ENCODE results near the gene IL17B.

The IL17B gene

DNA sequence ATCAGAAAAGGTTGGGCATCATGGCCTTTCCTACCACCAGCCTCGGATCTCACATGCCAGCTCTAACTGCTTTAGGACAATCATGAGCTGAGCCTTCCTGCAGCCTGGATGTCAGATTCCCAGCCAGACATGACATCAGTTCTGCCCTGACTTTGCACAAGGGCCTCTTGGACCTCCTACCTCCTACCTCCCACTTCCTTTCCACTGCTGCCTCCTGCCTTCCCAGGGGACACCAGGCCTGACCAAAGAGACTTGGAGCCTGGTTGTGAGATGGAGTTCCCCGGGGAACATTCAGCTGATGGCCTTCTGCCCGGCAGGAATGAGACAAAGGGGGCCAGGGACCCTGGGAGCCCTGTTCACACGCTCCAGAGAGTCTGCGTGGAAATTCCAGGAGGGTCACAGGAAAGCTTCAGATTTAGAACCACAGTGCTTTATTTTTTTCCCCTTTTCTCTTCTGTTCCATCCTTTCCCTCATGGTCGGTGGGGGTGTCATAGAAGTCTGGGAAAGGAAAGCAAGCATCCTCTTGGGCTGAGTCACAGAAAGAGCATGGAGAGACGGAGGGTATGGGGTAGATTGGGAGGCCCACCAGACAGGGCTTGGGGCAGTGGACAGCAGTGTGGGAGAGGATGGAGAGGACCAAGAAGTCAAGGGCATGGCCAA is 35.4 kb upstream of the IL17B start:
- no peak for DNase-seq

DNA sequence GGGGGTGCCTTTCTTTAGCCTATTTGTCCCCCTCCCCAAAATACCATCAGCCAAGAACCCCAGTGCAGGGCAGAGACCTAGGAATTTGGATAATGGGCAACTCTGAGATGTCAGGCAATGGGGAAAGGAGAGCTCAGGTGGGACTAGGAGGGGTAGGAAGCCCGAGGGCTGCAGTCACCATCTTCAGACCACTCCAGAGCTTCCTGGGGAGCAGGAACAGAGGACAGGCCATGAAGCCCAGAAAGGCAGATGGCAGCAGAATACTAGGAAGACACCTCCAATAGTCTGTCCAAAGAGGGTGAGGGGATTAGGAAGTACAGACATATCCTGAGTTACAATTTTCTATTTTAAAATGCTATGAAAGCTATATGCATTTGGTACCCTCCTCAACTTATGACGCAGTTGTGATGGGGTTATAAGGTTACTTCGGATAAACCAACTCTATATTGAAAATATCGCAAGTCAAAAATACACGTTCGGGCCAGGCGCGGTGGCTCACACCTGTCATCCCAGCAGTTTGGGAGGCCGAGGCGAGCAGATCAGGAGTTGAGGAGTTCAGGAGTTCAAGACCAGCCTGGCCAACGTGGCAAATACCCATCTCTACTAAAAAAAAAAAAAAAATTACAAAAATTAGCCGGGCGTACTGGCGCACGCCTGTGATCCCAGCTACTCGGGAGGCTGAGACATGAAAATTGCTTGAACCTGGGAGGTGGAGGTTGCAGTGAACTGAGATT is 34.6 kb upstream of the IL17B start:
- DNase-seq, result no peak

DNA sequence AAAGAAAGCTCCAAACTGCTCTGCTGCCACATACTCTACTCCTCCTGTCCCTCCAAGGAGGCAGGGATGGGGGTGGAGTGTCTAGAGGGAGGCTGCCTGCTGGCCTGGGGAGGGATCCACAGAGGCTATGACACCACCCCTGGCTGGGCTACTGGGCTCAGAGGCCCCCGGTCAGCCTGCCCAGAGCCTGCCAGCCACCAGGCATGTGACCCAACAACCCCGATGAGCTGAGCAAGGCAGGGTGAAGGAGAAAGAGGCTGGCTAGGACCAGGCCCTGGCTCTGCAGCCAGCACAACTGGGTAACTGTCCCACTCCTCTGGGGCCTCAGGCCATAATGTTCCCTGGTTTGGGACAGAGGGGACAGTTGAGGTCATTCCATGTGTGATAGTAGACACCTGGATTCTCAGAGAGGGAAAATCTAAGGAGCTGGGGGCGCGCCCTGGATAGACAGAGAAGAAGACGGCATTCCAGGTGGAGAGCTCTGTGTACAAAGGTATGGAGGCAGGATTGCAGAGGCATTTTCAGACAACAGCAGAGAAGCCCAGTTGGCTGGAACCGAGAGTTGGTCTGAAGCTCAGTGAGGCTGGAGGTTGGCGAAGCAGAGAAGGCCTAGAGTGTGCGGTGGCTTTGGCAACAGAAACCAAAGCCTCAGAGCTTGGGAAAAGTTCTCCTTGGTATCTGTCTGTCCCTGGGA is 33.8 kb upstream of the IL17B start:
- DNase-seq, result no peak

DNA sequence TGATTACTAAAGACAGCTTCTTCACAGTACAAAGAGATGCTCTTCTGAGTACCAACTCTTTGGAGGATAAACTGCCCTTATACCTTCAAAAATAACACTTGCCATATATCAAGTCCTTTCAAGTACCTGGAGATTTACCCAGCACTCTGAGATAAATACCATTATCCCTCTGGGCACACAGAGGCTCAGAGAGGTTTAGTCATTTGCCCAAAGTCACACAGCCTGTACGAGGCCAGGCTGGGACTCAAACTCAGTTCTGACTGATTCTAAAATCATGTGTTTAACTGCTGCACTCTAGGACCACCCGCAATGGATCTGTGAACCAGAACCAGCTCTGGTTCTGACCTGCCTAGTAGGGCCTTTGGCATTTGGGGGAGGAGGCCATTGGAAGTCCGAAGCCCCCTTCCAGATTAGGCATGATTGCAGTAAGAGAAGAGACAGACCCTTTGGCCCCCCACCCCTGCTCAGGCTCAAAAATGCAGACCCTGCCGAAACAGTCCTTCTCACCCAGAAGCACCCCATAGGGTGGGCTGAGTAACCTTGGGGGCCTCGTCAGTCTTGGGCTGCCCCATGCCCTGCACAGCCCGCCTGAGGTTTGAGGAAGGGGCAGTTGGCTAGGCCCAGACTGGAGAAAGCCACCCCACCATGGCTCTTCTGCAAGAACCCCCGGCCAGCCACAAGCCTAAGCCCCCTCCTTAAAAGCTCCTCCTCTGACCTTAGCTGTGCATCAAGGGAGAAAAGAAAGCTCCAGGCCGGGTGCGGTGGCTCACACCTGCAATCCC is 32.8 kb upstream of the IL17B start:
- no peak for DNase-seq

DNA sequence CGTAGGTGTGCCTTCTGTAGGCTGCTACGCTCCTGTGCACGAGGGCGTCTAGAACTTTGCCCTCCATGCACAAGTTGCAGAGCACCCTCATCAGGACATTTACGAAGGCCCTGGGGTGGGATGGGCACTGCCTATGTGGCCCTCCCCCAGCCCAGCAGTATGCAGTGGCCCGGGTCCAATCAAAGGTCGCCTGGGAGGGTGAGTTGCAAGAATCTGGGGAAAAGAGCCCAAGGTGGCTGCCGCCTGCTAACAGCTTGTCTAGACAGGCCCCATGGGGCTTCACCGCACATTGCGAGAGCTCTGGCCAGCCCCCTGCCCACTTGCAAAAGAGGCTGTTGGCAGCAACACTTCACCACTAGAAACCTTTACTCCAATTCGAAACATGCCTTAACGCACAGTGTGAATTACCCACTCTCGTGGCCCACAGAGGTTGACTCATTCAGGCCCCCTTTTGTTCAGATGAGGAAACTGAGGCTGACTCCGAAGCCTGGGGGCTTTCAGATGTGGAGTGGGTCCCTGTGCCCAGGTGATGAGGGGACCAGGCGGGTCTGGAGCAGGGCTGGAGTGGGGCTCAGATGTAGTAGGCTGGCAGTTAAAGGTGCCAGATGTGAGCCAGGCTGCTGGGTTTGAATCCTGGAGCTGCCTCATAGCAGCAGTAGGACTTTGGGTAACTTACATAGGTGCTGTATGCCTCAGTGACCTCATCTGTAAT is 31.8 kb upstream of the IL17B start:
- DNase-seq, result no peak

DNA sequence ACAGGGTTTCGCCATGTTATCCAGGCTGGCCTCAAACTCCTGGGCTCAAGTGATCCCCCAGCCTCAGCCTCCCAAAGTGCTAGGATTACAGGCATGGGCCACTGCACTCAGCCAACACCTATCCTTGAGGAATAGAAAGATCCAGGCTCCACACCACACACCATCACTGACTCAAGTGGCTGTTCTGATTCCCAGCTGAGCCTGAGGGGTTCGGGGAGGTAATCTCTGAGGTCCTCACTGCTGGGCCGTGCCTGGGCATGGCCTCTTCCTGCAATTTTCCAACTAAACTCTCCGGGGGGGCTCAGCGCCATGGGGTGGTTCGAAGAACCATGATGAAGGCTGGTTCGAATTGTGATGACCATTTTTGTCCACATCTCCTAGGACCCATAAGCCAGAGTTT is 31.0 kb upstream of the IL17B start:
- no peak for DNase-seq

DNA sequence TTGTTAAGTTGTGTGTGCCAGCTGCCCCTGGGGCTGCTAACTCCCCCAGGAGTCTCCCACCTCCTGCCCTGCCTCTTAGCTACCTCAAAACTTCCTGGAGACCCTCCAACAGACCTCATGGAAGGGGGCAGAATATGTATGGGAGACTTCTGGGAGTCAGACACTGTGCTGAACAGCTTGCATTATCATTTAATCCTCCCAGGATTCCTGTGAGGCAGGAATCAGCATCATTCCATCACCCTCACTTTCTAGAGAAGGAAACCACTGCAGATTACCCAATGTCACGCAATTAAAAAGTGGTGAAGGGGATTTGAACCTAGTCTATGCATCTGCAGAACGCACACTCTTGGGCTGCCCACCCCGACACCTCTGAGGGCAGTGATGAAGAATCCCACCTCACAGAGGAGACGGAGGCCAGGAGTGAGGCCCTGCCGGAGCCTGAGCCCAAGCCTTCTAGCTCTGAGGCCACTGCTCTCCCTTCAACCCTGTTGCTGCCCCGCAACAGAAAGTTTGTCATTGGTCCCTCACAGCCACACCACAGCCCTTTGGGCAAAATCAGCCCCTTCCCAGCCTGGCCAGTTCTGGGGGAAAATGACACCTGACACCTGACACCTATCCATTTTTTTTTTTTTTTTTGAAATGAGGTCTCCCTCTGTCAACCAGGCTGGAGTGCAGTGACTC is 30.3 kb upstream of the IL17B start:
- no peak for DNase-seq

DNA sequence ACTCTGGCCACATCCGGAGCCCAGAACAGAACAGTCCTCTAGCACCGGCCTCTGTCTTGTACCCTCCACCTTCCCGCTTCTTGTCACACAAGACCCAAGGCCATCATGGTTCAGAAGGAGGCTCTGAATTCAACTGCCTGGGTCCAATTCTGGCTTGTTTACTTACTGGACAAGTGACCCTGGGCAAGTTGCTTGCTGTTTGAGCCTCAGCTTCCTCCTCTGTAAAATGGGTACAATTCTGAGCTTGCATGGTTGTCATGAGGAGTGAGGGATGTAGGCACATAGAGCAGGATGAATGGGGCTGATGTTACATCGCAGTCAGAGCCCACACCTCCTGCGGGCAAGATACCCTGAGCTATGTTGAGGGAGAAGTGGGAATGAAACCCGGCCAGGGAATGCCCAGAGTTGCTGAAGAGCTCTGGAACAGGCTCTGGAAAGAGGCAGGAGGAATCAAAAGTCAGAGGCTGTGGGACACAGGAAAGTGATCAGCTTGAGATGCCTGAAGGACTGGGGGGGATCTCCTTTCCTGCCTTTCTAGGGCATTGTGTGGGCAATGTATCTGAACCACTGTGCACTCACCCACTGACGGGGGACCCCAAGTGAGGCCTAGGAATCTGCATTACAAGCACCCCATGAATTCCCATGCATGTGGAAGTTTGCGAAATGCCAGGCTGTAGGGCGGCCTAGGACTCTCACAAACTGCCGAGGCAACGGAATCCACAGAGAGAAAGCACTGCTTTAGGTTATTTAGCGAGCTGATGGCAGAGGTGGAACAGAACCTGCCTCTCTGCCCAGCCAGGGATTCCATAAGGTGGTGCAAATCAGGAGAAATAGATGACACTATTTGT is 29.4 kb upstream of the IL17B start:
- DNase-seq, result no peak

DNA sequence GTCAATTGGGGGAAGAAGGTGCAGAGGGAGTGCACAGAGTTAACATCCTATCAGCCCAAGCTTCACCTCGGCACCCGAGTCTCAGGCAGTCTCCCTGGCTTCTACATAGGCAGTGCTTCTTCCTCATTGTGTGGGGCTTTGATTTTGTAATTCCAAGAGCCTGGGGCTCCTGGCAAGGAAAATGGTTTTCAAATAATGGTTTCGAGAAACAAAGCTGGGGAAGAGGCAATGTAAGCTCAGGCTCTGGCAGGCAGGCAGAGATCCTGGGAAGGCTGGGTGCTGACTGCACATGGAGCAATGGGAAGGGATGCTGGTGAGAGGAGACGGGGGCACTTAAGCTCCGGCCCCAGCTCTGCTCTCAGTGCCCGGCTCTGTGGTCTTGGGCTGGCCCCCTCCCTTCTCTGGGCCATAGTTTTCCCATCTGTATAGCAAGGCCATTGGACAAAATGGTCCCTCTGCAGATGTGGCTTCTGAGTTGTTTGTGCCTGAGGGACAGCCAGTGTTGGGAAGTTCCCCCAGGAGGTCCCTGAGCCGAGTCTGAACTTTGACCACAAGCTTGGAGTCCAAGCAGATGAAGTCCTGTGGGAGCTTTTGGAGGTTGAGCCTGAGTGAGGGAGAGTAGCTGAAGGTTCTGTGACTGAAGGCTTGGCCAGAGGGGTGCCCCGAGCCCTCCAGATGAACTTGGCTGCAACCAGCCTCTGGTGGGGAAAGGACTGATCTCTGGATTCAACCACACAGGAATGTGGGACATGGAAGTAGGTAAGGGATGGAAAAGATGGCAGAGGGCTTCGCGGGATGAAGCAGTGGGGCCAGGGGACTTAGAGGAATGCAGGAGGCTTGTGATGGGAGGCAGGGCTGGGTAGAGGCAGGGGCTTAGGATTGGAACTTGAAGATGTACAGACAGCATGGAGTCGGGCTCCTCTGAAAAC is 28.5 kb upstream of the IL17B start:
- no peak for DNase-seq

DNA sequence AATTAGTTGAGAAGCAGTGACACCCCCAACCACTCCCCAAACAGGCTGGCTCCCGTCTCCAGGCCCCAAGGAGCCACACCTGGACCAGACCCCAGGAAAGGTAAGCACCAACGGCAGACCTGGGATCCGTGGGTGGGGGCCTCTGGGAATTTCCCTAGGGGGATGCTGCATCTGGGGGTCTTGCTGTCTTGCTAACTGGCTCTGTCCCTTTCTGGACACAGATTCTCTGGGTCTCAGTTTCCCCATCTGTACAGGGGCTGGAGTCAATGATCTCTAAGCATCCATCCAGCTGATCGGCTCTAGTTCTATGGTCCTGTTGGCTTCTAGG is 27.9 kb upstream of the IL17B start:
- DNase-seq, result no peak

DNA sequence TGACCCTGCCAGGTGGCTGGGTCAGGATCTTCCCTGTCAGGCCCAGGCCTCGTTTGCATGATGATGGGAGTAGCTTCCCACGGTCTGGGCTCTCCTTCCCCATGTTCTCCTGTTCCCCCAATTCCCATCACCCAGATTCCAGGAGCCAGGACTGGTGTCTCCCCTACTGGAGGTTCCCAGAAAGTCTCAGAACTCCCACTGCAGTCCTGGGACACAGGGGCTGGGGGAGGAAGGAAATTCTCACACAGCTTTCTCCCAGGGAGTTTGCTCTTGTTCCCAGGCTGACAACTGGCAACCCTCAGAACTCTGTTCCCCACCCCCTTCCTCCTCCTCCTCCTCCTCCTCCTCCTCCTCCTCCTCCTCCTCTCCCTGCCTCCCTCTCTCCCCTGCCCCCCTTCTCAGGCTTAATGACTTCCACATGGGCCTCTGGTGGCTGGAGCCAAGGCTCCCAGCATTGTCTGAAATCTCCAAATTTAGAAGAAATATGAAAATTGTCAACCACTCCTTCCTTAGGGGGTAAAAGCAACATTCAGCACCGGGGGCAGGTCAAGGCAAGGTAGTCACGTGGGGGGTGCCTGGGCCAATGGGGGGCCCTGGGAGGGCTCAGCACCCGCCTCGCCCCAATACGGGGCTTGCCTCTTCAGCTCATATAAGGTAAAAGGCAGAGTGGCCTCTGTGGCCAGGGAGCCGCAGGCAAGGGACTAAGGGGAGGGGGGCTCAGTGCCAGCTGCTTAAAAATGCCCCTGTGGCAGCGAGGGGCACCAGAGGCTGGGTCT is 27.3 kb upstream of the IL17B start:
- no peak for DNase-seq

DNA sequence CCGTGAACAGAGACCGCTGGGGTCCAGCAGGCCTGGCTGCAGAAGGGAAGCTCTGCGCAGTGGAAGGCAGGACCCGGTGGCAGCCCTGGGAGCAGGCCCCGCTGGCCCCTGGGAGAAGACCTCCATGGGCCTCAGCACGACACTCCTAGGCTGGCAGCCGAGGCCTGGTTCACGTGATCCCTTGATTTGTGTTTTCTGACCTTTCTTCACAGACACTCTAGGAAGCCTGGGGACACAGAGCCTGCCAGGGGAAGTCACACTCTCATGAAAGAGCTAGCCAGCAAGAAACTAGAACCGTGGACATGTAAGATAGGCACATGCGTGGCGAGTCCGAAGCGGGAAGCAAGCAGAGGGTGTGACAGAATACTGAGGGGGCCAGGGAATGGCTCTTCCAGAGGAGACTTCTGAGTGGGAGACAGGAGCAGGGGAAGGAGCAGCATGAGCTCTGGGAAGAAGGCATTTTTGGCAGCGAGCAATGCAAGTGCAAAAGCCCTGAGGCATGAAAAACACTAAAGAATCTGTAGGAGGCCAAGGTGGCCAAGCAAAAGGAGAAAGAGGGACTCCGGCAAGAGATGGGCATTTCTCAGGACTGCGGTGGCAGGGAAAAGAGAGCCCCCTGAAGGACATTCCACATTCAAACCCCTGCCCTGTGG is 26.6 kb upstream of the IL17B start:
- no peak for DNase-seq

DNA sequence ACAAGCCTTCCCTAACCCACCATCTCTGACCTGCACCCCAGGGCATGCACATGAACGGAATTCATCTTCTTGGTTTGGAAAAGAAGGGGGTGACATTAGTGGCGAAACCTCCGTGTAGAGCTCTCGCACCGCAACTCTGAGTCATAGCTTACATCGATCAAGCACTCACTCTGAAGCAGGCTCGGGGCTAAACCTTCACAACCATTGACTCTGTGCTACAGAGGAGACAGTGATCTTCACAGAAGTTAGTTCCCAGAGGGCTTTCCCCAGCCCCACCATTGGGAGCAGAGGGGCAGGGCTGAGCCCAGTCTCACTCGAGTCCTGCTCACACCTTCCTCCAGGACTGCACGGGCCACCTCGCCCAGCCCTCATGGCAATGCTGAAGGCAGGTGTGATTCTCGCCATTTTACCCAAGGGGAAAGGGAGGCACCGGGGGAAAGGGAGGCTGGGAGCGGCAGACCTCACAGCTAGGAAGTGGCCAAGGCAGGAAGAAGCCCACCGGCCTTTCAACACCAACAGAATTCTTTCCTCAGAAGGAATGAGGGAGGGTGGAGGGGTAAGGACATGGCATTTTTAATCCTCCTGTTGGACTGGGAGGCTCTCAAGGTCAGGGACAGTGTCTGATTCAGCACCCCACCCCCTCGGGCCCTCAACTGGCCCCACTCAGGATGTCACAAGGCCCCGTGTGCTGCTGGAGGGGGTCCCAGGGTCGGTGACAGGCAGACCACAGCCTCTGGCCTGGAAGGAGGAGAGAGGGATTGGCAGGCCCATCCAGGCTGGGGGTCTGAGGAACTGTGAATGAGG is 25.9 kb upstream of the IL17B start:
- DNase-seq, result no peak

DNA sequence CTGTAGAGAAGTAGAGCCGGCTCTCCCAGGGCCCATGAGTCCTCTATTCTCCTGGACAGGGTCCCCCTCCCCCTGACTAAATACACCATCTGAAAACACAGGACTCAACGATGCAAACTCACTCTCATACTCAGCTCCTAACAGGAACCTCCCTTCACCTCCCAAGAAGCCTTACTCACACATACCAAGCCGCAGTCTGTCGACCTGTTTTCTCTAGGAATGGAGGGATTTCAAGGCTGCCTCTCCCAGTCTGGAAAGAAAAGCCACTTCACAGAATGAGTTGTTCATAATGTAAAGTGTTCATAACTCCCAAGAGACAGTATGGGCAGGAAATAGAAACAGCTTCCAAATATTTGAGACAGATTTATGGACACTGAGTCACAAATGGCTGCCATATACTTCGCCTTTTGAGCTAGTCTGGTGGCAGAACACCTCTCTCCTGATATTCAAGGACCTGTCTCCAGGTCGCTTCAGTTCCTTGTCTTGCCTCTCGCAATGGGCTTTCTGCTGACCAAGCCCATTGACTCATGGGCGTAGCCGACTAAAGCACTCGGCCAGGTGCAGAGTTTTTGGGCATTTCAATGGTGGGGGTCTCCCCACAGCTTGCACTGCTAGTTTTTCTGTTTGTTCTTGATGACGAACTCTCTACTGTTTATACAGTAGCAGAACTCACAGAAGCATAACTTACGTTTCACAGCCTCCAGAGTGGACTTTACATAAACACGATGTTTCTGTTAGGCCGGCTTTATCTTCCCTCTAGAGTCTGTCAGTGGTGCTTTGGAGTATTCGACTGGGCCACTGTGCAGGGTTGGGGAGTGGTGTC is 25.0 kb upstream of the IL17B start:
- DNase-seq, result no peak

DNA sequence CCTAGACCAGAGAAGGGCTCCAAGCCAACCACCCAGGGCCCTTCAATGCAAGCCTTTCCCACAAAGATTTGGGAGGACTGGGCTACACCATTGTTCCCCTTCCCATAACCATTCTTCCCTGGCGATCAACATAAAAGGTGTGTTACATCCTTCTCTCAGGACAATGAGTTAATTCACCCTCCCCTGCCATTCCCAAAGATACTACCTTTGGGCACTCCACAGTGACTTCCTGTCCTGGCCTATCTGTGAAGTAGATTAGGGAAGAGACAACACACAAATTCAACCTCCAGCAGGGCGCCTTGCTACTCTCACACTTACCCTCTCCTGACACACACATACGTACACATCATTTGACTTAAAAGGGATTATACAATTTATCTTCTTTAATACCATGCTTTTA is 23.2 kb upstream of the IL17B start:
- DNase-seq, result no peak

DNA sequence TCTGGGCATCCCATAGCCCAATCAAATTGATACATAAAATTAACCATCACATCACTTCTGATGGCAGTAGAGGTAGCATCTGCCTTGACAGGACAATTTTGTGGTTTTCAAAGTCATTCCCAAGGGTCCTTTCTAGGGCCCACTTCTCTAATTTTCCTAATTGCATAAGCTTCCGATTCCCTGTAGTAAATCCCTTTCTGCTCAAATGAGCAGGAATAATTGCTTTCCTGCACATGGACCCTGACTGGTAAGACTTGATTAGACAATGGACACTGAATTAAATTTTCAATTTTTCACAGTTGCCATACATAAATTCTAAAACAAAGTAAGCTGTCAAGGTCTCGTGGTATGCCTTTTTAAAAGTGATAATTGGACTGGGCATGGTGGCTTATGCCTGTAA is 22.0 kb upstream of the IL17B start:
- DNase-seq, result no peak

DNA sequence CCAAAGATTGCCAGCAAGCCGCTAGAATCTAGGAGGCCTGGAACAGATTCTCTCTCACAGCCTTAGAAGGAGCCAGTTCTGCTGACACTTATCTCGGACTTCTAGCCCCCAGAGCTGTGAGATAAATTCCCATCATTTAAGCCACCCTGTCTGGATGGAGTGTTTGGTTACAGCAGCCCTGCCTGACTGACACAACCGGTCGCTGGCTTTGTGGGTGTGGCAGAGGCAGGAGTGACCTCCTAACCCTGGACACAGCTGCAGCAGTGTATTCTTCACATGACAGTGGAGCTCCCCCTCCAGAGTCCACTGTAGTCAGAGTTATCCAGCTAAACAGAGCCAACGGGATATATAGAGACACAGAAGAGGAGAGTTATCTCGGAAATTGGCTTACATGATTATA is 21.2 kb upstream of the IL17B start:
- no peak for DNase-seq

All from NCI-H2227 treated with DMSO at 0.1 percent for 48 hours (cell line).